Measurements from ENCODE around the gene TNIK.

- TF ChIP-seq POLR2A (IDR thresholded peaks at IDR 0.05; ENCODE audit: low read depth) = no peak
- no peak for TF ChIP-seq CTCF (IDR thresholded peaks at IDR 0.05)
- no peak for TF ChIP-seq EP300 (IDR thresholded peaks at IDR 0.05)
- no peak for TF ChIP-seq POLR2AphosphoS5 (IDR thresholded peaks at IDR 0.05)
Observed at GRCh38 chr3:171227828-171228227, 232.4 kb downstream of the TNIK start.

Data from esophagus muscularis mucosa (tissue), 4 donors.